GM19035 (cell line): ENCODE measurements around the gene ABCG1.
A peak's percentile ranks its signal among the peaks of the same experiment; 100 is the strongest.
"Not testable (repeated sequence)": the region's sequence is repeated elsewhere in the genome, so short reads cannot be mapped to it uniquely, and the experiment has no call there.

Source experiments
- ATAC-seq: cut with Tn5 transposase; IDR thresholded peaks from one replicate; pipeline ENCODE4 v1.9.1; 2021; ENCODE audit not compliant: unreplicated experiment

Gene ABCG1

GRCh38 chr21:42218836-42219605 is at the start of gene ABCG1:
TSS of gene ABCG1 (plus strand) at chr21:42219140. CDS start at chr21:42219263, 123 bp downstream.
- ATAC-seq, result peak; percentile 15

- no peak for ATAC-seq
Observed at GRCh38 chr21:42169758-42170157, 49.2 kb upstream of the ABCG1 start.

- no peak for ATAC-seq
Observed at GRCh38 chr21:42171091-42172053, 47.6 kb upstream of the ABCG1 start.

- no peak for ATAC-seq
Observed at GRCh38 chr21:42172596-42173483, 46.1 kb upstream of the ABCG1 start.

- no peak for ATAC-seq
Observed at GRCh38 chr21:42174173-42174572, 44.8 kb upstream of the ABCG1 start.

- ATAC-seq, result no peak
Observed at GRCh38 chr21:42175110-42175710, 43.7 kb upstream of the ABCG1 start.

GRCh38 chr21:42176859-42177258 is 42.1 kb upstream of the ABCG1 start:
- no peak for ATAC-seq

- no peak for ATAC-seq
Observed at GRCh38 chr21:42179316-42179715, 39.6 kb upstream of the ABCG1 start.

GRCh38 chr21:42180001-42180400 is 38.9 kb upstream of the ABCG1 start:
- ATAC-seq, result not testable (repeated sequence)

- no peak for ATAC-seq
Observed at GRCh38 chr21:42182713-42183371, 36.1 kb upstream of the ABCG1 start.

GRCh38 chr21:42183374-42184266 is 35.3 kb upstream of the ABCG1 start:
- ATAC-seq, result no peak

GRCh38 chr21:42186591-42186990 is 32.3 kb upstream of the ABCG1 start:
- ATAC-seq, result no peak

- ATAC-seq, result peak; percentile 93
Observed at GRCh38 chr21:42187976-42188653, 30.8 kb upstream of the ABCG1 start.

- no peak for ATAC-seq
Observed at GRCh38 chr21:42188663-42189062, 30.3 kb upstream of the ABCG1 start.

- no peak for ATAC-seq
Observed at GRCh38 chr21:42189431-42189830, 29.5 kb upstream of the ABCG1 start.

GRCh38 chr21:42189860-42190485 is 29.0 kb upstream of the ABCG1 start:
- ATAC-seq, result no peak

- ATAC-seq, result no peak
Observed at GRCh38 chr21:42190486-42190863, 28.5 kb upstream of the ABCG1 start.

- no peak for ATAC-seq
Observed at GRCh38 chr21:42191064-42191463, 27.9 kb upstream of the ABCG1 start.
